ENCODE results near the gene THRAP3.

- TF ChIP-seq RFX5 (IDR thresholded peaks at IDR 0.05; ENCODE audit: low read length) = no peak
- no peak for TF ChIP-seq RAD21 (IDR thresholded peaks at IDR 0.05; ENCODE audit: low read length)
- no peak for TF ChIP-seq CTCF (IDR thresholded peaks at IDR 0.05)
- no peak for TF ChIP-seq MXI1 (IDR thresholded peaks at IDR 0.05; ENCODE audit: low read depth, low read length)
- TF ChIP-seq ZBTB33 (IDR thresholded peaks at IDR 0.05; ENCODE audit: borderline replicate concordance, low read depth) = no peak
- no peak for TF ChIP-seq ELF1 (IDR thresholded peaks at IDR 0.05)
- TF ChIP-seq NFIC (IDR thresholded peaks at IDR 0.05; ENCODE audit: borderline replicate concordance) = no peak
- no peak for TF ChIP-seq CHD2 (IDR thresholded peaks at IDR 0.05; ENCODE audit: low read length, partially characterized antibody)
- TF ChIP-seq POLR2AphosphoS5 (IDR thresholded peaks at IDR 0.05; ENCODE audit: low read depth, low read length) = no peak
- TF ChIP-seq NRF1 (IDR thresholded peaks at IDR 0.05; ENCODE audit: low read depth, low read length) = no peak
- no peak for TF ChIP-seq TEAD4 (IDR thresholded peaks at IDR 0.05; ENCODE audit: borderline replicate concordance, insufficient read depth)
Measured at GRCh38 chr1:36279110-36279788, 55.0 kb downstream of the THRAP3 start.
